Breast epithelium (tissue), 3 donors: ENCODE data around the gene SLC22A24.

Experiments
- POLR2A ChIP-seq: fragments of 450-650 bp; IDR thresholded peaks from one replicate; pipeline ENCODE4 v1.6.1; 2016; ENCODE audit warnings: antibody characterized with exemption, mild to moderate bottlenecking, moderate library complexity
- POLR2AphosphoS5 ChIP-seq, 3 donors: sonication (generic); formaldehyde crosslinking; IDR thresholded peaks; one replicate each; pipeline ENCODE4 v1.6.1; 2017; ENCODE audit warnings: antibody characterized with exemption in 3 of 3
- TF ChIP-seq, protein P1 (sequence below), 3 donors: fragments of 450-650 bp; IDR thresholded peaks; one replicate each; pipeline ENCODE4 v1.5.1; 2016 to 2017; ENCODE audit warnings: antibody characterized with exemption in 3 of 3, mild to moderate bottlenecking in 3 of 3, moderate library complexity in 3 of 3

DNA sequence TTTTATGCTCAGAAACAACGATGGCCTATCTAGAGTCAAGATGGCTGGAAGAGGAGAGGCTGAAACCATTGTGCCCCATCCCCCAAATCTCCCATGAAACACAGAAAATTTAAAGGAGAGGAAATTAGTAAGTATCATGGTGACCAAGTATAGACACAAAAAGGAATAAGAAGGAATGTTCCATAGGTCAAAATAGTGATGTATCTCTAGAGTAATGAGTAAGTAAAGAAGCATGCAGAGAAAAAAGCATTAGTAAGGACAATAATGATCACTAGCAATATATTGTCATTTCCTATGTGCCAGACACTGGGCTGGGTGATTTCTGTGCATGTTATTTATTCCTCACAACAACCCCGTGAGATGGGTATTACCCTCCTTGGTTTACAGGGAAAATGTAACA lies 2.6 kb upstream of the SLC22A24 start:
- TF ChIP-seq, protein P1, sequence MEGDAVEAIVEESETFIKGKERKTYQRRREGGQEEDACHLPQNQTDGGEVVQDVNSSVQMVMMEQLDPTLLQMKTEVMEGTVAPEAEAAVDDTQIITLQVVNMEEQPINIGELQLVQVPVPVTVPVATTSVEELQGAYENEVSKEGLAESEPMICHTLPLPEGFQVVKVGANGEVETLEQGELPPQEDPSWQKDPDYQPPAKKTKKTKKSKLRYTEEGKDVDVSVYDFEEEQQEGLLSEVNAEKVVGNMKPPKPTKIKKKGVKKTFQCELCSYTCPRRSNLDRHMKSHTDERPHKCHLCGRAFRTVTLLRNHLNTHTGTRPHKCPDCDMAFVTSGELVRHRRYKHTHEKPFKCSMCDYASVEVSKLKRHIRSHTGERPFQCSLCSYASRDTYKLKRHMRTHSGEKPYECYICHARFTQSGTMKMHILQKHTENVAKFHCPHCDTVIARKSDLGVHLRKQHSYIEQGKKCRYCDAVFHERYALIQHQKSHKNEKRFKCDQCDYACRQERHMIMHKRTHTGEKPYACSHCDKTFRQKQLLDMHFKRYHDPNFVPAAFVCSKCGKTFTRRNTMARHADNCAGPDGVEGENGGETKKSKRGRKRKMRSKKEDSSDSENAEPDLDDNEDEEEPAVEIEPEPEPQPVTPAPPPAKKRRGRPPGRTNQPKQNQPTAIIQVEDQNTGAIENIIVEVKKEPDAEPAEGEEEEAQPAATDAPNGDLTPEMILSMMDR (IDR thresholded peaks at IDR 0.05) = no peak
- TF ChIP-seq POLR2AphosphoS5 (IDR thresholded peaks at IDR 0.05) (no peak), POLR2A (no peak)
